Measurements from ENCODE around the gene DEF6. TPM values are rescaled to one million over a fixed set of nuclear protein-coding genes. Genes with fewer than 3 reads are reported as not detected.
A peak's percentile ranks its signal among the peaks of the same experiment; 100 is the strongest.

Gene DEF6
- total RNA-seq, 1 donor from 2014 or later = 79.9 TPM

DNA sequence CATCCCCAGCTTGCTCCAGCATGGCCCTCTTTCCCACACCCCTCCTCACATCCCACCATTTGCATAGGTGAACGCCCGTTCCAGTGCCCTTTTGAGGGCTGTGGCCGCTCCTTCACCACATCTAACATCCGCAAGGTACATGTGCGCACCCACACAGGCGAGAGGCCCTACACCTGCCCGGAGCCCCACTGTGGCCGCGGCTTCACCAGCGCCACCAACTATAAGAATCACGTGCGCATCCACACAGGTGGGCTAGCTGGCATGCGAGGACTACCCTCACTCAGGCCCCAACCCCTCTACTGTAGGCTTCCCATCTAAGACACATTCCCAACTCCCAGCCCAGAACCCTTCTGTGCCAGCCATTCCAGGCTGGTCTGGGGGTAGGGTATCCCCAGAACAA is 6.1 kb upstream of the DEF6 start:
- peaks cover 13% of the 10 kb centered on the region for H3K4me1 Mint-ChIP-seq
- ChIA-PET CTCF (no interaction called here), POLR2A (no interaction called here)
- DNase-seq (no peak), ATAC-seq (ENCODE audit: low read depth) (no peak)
- no peaks in the 10 kb centered on the region for H3K9me3 Mint-ChIP-seq
- TF ChIP-seq, protein P1, sequence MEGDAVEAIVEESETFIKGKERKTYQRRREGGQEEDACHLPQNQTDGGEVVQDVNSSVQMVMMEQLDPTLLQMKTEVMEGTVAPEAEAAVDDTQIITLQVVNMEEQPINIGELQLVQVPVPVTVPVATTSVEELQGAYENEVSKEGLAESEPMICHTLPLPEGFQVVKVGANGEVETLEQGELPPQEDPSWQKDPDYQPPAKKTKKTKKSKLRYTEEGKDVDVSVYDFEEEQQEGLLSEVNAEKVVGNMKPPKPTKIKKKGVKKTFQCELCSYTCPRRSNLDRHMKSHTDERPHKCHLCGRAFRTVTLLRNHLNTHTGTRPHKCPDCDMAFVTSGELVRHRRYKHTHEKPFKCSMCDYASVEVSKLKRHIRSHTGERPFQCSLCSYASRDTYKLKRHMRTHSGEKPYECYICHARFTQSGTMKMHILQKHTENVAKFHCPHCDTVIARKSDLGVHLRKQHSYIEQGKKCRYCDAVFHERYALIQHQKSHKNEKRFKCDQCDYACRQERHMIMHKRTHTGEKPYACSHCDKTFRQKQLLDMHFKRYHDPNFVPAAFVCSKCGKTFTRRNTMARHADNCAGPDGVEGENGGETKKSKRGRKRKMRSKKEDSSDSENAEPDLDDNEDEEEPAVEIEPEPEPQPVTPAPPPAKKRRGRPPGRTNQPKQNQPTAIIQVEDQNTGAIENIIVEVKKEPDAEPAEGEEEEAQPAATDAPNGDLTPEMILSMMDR (IDR thresholded peaks at IDR 0.05) = no peak
- no peak overlapping the region for H3K4me3 Mint-ChIP-seq
- no peak overlapping the region for H3K27ac Mint-ChIP-seq
- intact Hi-C loops (cut with micrococcal nuclease) = loop anchor here (10.0 kb wide), 1 partner anchor 293 kb away; no protein-coding TSS in a partner anchor
- H3K36me3 Mint-ChIP-seq (ENCODE audit: low read depth) = peaks cover 90% of the 10 kb centered on the region
- H3K27me3 Mint-ChIP-seq = no peaks in the 10 kb centered on the region

DNA sequence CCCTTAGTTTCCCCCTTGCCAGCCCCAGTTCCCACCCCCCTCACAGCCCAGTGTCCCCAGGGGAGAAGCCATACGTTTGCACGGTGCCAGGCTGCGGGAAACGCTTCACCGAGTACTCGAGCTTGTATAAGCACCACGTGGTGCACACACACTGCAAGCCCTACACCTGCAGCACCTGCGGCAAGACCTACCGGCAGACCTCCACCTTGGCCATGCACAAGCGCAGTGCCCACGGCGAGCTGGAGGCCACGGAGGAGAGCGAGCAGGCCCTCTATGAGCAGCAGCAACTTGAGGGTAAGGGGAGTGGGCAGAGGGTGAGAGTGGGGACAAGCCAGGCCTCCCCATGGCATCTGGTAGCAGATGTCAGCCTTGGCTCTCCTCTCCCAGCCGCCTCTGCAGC is 5.1 kb upstream of the DEF6 start:
- peaks cover 81% of the 10 kb centered on the region for H3K36me3 Mint-ChIP-seq (ENCODE audit: low read depth)
- no peaks in the 10 kb centered on the region for H3K9me3 Mint-ChIP-seq
- no peak overlapping the region for H3K27ac Mint-ChIP-seq
- no peaks in the 10 kb centered on the region for H3K27me3 Mint-ChIP-seq
- CTCF ChIA-PET = interaction anchor here (1.8 to 2.5 kb wide), 4 partner anchors 34 to 175 kb away, joined by 5 to 18 read pairs (median 13); partner anchors contain the start of gene RPL10A
- H3K4me3 Mint-ChIP-seq = no peak overlapping the region
- intact Hi-C loops (cut with micrococcal nuclease) = loop anchor here (10.0 kb wide), 1 partner anchor 292 kb away; no protein-coding TSS in a partner anchor
- peaks cover 17% of the 10 kb centered on the region for H3K4me1 Mint-ChIP-seq
- TF ChIP-seq, protein P1 (IDR thresholded peaks at IDR 0.05) = no peak
- DNase-seq (no peak), ATAC-seq (ENCODE audit: low read depth) (peak; percentile 46)
- POLR2A ChIA-PET = interaction anchor here (2.0 kb wide), 1 partner anchor 175 kb away, joined by 7 read pairs; the partner anchor contains the start of gene RPL10A

DNA sequence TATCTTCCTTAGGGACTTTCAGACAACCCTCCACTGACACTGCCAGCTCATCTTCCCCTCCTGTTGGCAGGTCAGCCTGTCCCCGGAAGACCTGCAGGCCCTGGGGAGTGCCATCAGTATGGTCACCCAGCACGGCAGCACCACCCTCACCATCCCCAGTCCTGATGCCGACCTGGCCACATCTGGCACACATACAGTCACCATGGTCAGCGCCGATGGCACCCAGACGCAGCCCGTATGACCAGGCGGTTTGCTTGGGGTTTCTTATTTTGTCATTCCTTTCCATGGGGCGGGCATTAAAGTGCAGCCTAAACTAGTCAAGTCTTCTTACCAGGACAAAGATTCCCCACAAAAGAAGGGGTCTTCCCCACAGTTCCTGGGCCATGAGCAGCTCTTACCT is 3.9 kb upstream of the DEF6 start:
- Mint-ChIP-seq H3K27me3 (no peaks in the 10 kb centered on the region), H3K27ac (no peak overlapping the region), H3K4me1 (peaks cover 24% of the 10 kb centered on the region), H3K4me3 (no peak overlapping the region), H3K9me3 (no peaks in the 10 kb centered on the region), H3K36me3 (ENCODE audit: low read depth) (peaks cover 69% of the 10 kb centered on the region)
- ATAC-seq (ENCODE audit: low read depth) (no peak), DNase-seq (no peak)
- ChIA-PET CTCF (interaction anchor here (0.7 to 2.5 kb wide), 8 partner anchors 9 to 174 kb away, joined by 3 to 18 read pairs (median 4); partner anchors contain the start of gene RPL10A), POLR2A (interaction anchor here (2.0 kb wide), 1 partner anchor 174 kb away, joined by 7 read pairs; the partner anchor contains the start of gene RPL10A)
- TF ChIP-seq, protein P1 (IDR thresholded peaks at IDR 0.05) = no peak
- intact Hi-C loops (cut with micrococcal nuclease) = loop anchor here (1.0 to 10.0 kb wide), 3 partner anchors 35 to 444 kb away; partner anchors contain the start of genes ARMC12 and ZNF76

DNA sequence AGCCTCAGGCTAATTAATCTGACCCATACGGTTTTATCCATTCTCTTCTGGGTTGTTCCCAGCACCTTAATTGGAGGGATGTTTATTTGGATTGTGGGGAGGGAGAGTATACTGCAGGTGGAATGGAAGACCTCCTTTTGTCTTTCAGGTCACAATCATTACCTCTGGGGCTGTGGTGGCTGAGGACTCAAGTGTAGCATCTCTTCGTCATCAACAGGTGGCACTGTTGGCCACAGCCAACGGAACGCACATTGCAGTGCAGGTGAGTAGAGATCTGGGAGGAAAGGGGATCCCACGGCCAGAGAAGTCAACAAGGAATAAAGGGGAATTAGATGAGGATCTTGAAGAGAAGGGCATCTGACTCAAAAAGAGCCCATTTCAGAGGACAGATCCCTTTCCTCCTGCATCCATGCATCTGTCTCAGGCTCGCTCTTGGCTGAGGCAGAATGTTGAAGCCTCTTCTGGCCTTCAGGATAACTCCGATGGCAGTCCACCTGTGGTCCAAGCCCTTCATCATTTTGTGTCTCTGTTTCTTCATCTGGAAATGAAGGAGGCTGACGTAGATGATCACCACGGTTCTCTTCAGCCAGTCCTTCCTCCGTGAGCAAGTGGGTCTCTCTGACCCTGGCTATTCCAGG is 3.2 kb upstream of the DEF6 start:
- H3K4me3 Mint-ChIP-seq = no peak overlapping the region
- H3K27ac Mint-ChIP-seq = peak overlapping the region; percentile 32
- intact Hi-C loops (cut with micrococcal nuclease) = loop anchor here (1.0 to 10.0 kb wide), 3 partner anchors 36 to 443 kb away; partner anchors contain the start of genes ARMC12 and ZNF76
- CTCF ChIA-PET = interaction anchor here (0.7 to 7.6 kb wide), 10 partner anchors 8 to 173 kb away, joined by 3 to 146 read pairs (median 8); partner anchors contain the start of genes FANCE and RPL10A
- H3K36me3 Mint-ChIP-seq (ENCODE audit: low read depth) = peaks cover 62% of the 10 kb centered on the region
- TF ChIP-seq, protein P1 (IDR thresholded peaks at IDR 0.05) = no peak
- H3K27me3 Mint-ChIP-seq = no peaks in the 10 kb centered on the region
- DNase-seq (no peak), ATAC-seq (ENCODE audit: low read depth) (peak; percentile 33)
- no peaks in the 10 kb centered on the region for H3K9me3 Mint-ChIP-seq
- POLR2A ChIA-PET = interaction anchor here (2.0 kb wide), 1 partner anchor 173 kb away, joined by 7 read pairs; the partner anchor contains the start of gene RPL10A
- peaks cover 31% of the 10 kb centered on the region for H3K4me1 Mint-ChIP-seq

DNA sequence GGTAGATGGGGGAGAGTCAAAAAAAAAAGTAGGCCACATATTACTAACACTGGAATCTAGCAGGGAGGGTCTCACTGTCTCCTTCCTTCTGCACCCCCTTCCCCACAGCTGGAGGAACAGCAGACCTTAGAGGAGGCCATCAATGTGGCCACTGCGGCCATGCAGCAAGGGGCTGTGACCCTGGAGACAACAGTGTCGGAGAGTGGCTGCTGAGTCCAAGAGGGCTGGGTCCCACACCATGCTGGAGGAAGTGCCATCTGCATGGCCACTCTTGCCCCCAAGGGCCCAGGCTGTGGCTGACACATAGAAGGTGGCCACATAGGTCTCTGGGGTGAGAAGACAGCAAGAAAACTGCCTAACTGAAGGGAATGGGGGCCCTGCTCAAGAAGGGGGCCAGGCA is 2.6 kb upstream of the DEF6 start:
- no peaks in the 10 kb centered on the region for H3K9me3 Mint-ChIP-seq
- intact Hi-C loops (cut with micrococcal nuclease) = loop anchor here (2.0 to 10.0 kb wide), 2 partner anchors 36 to 290 kb away; partner anchors contain the start of gene ZNF76
- CTCF ChIA-PET = interaction anchor here (5.3 to 7.6 kb wide), 2 partner anchors 32 to 155 kb away, joined by 81 to 146 read pairs; partner anchors contain the start of gene FANCE
- H3K27me3 Mint-ChIP-seq = no peaks in the 10 kb centered on the region
- H3K4me1 Mint-ChIP-seq = peaks cover 37% of the 10 kb centered on the region
- DNase-seq (no peak), ATAC-seq (ENCODE audit: low read depth) (no peak)
- POLR2A ChIA-PET = interaction anchor here (1.5 kb wide), 1 partner anchor 172 kb away, joined by 6 read pairs; no protein-coding TSS in a partner anchor
- TF ChIP-seq, protein P1 (IDR thresholded peaks at IDR 0.05) = no peak
- H3K36me3 Mint-ChIP-seq (ENCODE audit: low read depth) = peaks cover 59% of the 10 kb centered on the region
- no peak overlapping the region for H3K4me3 Mint-ChIP-seq
- no peak overlapping the region for H3K27ac Mint-ChIP-seq
